Measurements from ENCODE around the gene FADS2.

The FADS2 gene

DNA sequence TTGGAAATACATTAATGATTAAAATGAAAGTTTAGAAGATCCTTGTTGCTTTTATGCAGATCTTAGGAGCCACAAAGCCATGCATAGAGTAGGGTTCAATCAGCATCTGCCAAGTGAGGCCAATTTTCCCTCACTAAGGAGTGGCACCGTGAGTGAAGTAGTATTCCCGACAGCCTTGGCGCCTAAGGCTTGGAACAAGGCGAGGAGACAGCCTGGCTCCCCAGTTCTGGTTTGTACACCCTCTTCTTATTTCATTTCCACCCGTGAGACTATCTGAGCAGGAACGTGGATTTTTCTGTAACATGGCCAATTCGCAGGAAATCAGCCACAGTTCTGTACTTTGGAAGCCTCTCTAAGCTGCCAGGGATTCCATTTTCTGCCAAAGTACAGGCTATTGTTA is 22.6 kb downstream of the FADS2 start:
- DNase-seq = no peak

DNA sequence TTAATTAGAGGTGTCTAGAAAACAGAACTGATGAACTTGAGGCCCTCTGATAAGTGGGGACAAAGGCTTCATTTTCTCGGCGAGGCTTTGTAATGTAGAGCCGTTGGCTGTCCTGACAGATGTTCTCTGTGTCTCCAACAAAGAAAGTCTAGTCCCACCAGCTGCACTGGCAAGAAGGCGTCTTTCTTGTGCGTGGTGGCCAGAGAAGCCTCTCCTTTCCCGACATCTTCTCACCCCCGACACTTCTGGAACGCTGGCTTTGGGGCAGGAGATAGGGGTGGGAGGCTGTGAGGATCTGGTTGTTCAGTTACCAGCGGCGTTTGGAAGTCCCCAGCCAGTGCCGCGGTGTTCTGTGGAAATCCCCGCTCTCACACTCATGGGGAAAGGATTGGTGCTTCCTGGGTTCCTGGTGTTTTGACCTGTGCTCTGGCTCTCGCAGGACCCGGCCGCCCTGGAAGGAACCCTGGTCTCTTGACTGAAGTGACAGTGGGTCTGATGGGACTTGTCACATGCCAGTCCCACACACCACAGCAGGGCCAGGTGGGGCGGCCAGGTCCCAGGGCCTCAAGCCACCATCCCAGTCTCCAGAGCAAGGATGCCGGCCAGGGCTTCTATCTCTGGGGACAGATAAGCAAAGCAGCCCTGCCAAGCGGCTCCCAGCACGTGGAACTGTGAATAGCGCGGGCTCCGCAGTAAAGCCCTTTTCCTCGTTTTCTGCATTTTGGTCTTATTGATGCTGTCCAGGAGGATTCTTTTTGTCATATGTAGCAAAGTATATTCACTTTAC is 23.2 kb downstream of the FADS2 start:
- DNase-seq = no peak

DNA sequence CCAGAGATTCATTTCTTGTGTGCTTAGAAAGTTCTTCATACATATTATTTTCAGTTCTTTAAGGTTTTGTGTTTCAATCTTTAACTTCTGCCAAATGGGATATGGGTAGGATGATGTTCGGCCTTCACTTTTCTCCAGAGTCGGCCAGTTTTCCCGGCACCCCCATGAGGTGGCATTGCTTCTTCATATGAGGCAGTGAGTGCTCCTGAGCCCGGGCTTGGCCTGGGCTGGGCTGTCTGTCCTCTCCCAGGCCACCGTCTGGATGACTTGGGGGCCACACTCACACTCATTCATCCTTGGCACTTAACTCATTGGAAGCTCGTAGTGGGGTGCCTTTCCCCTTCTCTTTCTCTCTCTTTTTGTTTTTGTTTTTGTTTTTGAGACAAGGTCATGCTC is 23.8 kb downstream of the FADS2 start:
- DNase-seq = no peak

DNA sequence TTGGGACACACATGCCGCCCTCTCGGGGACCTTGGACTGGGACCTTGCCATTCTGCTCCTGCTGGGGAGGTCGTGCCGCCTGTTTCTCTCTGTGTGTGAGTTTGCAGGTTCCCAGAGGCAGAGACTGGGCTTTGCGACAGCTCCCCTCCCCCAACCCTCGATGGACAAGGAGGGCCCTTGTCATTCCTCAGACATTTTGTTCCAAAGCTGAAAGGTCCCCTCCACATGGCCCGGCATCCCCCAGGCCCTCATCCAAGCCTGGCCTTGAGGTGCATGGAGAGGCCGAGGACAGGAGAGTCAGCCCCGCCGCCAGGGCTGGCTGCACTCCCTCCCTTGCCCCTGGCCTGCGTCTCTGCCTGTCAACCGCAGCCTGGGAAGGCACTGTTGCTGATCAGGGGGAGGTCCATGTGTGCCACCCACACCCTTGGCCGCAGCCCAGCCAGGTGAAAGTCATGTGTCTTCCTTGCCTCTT is 25.6 kb downstream of the FADS2 start:
- no peak for DNase-seq

DNA sequence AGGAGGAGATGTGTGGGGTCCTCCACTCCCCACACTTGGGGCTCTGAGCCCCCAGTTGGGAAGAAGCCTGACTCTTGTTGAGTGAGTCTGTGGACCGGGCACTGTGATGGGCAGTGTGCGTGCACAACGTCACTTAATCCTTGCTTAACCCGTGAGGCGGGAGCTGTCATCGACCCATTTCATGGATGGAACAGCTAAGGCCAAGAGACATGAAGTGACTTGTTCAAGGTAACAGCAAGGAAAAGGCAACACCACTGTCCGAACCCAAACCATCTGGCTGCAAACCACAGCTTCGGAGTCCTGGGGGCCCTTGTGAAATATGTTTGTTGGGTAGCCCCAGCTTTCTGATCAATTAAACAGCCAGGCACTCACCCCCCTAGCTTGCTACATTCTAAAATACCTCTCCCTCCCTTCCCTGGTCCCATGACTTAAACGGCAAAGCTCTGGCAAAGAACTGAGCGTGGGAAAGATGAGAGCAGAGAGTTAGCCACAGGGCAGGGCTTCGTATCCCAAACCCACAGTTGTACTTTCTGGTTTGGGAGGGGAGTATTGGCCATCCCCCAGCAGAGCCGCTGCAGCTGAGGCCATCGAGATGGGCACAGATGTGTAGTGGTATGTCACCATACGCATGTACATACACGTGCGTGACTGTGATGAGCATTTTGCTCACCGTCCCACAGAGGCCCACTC is 26.3 kb downstream of the FADS2 start:
- DNase-seq = no peak

DNA sequence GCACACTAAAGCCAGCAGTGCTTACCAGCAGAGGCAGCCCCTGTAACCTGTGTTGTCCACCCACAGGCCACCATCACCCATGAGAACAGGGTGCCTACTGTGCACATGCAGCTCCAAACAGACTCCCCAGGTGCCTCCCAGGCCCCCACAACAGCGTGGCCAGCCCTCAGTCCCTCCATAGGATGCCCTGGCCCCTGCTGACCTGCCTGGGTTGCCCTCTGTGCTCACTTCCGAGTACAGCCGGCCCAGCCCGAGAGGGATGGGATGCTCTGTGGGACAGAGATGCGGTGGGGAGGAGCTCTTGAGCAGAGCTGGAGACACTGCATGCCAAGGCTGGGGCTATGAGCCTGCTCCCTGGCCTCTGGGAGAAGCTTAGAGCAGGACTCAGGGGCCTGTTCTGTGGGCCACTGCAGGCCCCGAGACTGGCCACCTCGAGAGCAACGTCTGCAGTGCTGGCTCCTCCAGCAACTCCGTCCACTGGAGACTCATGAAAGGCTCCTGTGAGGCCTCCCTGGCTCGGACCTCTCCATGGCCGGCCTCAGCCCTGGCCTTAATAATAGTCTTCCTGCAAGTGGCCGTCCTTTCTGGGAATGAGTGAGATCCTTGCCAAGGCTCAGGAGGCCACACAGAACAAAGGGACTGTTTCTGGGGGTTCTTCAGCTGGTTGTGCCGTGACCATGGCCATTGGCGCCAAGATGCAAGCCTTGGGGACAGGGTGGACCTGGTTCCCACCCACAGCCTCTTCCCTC is 27.0 kb downstream of the FADS2 start:
- no peak for DNase-seq

DNA sequence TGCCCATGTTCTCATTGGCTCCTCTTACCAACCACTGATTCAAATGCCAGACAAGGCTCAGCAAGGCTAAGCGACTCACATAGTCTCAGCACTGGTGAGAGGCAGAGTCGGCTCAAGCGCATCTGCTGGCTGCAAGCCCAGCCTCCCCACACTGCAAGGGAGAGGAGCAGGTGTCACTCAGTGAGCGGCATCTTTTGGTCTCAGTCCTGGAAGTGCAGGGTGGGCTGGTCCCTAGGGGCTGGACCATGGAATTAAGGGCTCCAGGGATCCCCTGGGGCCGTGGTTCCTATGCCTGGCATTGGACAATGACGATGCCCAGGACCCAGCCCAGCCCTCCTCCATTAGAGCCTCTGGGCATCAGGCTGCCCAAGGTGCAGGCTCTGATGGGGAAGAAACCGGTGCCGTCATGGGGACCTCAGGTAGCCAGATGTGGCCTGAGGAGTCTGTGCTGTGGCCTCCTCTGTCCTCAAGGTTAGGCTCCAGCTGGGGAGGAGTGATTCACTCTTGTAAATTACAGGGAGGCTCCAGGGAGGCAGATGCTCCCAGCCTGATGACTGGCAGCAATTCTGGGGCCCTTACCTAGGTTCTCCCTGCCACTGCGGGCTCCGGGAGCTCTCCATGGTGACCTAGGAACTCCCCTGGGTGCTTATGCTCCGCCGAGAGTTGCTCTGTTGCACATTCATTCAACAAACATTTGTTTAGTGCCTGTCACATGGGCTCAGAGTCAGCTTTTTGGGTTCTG is 28.0 kb downstream of the FADS2 start:
- no peak for DNase-seq

DNA sequence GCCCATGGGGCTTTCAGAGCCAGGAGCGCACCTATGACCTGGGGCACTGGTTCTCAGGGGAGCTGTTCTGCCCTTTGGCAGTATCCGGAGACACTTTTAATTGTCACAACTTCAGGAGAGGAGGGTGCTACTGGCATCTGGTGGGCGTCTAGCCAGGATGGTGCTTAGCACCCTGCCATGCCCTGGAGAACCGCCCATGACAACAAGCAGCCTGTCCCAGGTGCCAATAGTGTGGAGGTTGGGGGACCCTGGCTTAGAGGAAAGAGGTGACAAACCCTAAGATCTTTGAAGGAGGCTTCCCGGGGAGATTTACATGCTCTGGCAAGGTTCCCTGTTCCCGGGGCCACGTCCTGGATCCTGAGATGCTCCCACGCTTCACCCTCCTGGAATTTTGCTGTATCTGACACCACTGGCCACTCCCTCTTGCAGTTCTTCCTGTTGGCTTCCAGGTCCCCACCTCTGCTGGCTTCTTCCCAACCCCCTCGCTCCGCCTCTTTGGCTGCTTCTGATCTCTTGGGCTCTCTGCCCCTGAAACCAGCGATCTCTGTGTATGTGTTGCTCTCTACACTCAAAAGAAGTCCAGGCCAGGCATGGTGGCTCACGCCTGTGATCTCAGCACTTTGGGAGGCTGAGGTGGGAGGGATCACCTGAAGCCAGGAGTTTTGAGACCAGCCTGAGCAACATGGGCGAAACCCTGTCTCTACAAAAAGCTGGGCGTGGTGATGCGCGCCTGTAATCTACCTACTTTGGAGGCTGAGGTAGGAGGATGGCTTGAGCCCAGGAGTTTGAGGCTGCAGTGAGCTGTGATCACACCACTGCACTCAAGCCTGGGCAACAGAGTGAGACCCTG is 32.2 kb downstream of the FADS2 start:
- DNase-seq = no peak

DNA sequence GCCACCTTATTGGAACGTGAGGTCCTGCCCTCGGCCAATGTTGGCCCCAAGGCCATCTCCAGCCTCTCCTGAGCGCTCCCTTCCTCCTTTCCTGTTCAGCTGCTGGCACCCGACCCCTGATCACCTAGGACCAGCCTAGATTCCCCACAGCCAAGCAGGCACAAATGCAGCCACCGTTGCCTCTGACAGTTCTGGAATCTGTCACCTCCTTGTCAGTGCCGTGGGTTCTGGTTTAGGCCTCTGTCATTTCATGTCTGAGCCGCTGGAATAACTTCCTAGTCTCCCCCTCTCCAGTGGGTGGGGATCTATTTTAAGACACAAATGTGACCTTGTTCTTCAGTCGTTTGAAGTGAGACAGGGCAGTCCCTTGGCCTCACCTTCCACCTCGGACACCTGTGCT is 33.5 kb downstream of the FADS2 start:
- DNase-seq = no peak

DNA sequence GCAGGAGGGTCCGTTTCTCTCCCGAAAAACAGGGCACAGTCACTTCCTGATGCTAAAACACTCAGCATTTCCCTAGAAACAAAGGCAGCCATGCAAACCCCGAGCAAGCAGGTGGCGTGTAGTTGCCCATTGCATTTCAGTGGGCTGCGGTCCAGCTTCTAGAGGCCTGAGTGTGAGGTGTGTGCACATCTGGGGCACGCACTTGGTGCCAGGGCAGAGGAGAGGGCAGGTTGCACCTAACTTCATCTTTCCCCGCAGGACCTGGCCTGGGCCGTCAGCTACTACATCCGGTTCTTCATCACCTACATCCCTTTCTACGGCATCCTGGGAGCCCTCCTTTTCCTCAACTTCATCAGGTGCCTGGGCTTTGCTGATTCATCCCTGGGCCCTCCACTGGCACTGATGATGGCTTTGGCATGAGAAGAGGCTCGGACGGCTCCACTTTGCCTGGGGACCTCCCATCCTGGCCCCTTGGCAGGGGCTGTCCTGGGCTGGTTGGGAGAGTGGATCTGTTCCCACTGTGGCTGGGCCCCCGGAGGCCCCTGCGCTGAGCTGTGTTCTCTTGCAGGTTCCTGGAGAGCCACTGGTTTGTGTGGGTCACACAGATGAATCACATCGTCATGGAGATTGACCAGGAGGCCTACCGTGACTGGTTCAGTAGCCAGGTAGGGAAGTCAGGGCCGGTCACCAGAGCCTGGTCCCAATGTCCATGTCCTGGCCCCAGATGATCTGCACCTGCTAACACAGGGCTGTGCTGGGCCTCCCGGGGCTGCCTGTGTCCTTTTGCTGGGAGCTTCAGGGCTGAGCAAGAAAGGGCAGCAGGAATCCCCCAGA is 34.8 kb downstream of the FADS2 start:
- DNase-seq = no peak

DNA sequence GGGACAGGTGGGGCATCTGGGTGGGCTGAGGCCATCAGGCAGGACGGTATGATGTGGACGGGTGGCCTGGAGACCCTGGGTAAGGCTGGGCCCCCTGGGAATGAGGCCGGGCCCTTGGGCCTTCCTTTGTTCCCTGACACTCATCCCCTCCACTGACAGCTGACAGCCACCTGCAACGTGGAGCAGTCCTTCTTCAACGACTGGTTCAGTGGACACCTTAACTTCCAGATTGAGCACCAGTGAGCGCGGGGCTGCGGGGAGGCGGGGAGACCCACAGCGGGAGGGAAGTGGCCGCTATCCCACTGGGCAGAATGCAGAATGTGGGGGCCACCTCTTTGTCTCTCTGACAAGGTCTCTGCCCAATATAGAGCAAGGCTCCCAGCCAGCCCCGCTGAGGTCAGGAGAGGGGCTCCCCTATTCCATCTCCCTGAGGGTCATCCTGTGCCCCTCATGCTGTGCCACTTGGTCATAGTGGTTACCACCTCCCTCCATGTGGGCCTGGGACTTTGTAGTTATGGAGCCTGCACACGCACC is 35.5 kb downstream of the FADS2 start:
- DNase-seq = no peak

DNA sequence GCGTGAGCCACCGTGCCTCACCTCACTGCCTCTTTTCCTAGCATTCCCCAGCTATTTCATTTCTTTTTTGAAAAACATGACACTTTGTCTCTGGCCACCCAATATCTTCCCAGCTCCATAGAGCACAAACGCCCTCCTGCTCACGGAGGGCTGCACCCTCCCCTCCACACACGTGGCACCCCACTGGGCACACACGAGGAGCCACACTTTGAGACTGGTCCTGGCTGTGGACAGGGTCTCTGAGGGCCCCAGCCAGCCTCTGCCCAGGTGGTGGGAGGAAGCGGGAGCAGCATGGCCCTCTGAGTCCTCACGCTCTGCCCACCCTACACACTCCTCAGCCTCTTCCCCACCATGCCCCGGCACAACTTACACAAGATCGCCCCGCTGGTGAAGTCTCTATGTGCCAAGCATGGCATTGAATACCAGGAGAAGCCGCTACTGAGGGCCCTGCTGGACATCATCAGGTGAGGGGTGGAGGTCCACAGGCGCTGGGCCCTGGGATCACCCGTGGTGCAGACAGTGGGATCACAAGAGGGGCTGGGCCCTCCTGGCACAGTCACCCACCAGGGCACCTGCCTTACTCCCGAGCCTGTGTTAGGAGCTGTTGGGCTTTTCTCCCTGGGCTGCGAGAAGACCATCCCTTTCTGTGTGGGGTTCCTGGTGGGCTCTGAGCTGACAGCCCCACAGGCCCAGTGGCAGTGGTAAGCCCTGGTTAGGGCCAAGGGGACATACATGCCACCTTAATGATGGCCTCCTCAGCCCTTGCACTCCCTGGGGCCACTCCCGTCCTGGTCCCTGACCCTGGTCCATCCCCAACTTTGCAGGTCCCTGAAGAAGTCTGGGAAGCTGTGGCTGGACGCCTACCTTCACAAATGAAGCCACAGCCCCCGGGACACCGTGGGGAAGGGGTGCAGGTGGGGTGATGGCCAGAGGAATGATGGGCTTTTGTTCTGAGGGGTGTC is 37.0 kb downstream of the FADS2 start:
- no peak for DNase-seq

DNA sequence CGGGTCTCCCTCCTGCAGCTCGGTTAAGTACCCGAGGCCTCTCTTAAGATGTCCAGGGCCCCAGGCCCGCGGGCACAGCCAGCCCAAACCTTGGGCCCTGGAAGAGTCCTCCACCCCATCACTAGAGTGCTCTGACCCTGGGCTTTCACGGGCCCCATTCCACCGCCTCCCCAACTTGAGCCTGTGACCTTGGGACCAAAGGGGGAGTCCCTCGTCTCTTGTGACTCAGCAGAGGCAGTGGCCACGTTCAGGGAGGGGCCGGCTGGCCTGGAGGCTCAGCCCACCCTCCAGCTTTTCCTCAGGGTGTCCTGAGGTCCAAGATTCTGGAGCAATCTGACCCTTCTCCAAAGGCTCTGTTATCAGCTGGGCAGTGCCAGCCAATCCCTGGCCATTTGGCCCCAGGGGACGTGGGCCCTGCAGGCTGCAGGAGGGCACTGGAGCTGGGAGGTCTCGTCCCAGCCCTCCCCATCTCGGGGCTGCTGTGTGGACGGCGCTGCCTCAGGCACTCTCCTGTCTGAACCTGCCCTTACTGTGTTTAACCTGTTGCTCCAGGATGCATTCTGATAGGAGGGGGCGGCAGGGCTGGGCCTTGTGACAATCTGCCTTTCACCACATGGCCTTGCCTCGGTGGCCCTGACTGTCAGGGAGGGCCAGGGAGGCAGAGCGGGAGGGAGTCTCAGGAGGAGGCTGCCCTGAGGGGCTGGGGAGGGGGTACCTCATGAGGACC is 38.3 kb downstream of the FADS2 start:
- DNase-seq = no peak

DNA sequence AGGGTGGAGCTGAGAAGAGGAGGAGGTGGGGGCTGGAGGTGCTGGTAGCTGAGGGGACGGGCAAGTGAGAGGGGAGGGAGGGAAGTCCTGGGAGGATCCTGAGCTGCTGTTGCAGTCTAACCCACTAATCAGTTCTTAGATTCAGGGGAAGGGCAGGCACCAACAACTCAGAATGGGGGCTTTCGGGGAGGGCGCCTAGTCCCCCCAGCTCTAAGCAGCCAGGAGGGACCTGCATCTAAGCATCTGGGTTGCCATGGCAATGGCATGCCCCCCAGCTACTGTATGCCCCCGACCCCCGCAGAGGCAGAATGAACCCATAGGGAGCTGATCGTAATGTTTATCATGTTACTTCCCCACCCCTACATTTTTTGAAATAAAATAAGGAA is 38.9 kb downstream of the FADS2 start:
- DNase-seq = no peak

DNA sequence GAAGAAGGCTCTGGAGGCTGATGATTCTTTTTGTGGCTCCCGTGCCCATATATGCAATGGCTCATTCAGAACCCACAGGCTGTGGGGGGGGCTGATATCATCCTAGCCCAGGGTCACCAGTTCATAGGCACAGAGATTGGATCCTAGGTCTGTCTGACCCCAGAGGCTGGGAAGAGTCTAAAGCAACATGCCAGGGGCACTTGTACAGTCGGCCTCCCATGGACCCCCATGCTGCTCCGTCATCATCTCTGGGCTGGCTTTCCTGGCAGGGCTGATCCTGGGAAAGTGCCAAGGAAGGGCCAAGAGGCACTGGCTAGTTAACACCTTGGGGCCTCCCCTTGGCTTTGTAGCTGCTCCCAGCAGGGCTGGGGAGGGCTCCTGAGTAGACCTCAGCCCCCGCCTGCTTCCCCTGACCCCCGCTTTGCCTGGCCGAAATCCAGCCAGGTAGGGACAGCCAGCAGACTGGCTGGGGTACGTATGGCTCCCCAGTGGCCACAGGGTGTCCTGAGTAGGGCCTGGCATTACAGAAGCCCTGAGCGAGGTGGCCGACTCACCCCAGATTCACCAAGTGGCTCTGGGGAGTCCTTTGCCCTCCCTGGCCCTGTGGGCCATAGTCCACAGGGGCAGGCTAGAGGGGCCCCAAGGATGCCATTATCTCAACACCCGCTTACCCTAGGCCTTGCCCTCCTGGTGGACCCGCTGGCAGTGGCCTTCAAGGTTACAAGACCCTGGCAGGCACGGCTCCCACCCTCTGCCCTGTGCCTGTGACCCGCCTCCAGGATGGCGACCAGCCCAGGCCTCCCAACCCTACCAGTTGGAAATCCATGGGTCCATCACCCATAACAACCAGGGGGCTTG is 40.7 kb downstream of the FADS2 start:
- DNase-seq = no peak

DNA sequence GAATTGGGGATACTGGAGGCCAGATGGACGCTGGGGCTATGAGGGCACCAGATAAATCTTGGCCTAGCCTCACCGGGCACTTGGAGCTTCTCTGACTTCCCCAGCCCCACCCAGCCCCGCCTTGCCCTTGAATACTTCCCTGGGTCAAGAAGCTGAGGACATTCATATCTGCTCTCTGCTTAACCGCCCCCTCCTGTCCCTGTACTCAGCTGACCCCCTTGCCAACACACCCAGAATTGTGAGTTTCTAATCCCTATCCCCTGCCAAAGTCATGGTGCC is 41.3 kb downstream of the FADS2 start:
- no peak for DNase-seq

DNA sequence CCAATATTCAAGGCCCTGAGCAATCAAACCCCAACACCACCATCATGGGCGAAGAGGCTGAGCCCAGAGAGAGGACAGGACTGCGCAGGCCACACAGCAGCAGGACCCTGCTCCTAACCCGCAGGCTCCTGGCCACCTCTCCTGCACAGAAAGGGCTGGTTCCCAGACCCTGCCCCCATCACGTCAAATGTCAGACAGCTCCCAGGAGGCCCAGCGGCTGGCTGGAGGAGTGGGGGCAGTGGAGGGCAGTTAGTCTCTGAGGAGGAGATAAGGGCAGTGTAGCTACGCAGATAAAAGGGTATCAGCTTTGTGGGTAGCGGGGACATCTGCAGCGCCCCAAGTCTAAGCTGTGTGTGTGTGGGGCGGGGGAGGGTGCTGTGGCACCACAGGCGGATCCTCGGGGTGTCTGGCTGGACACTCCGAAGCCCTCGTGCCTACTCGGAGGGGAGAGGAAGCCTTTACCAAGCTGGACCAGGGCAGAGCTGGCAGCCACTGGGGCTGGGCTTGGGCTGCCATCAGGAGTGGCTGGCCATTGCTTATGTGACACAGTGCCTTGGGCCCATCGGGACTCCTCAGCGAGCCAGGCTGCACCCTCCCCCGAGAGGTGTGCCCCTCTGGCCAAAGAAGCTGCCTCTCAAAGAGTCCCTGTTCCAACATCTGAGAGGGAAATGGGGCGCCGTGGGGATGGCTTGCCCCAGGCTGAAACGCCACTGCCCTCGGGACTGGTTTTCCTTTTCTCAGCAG is 41.8 kb downstream of the FADS2 start:
- DNase-seq = no peak

Data from CD4-positive, alpha-beta T cell treated with Interleukin-4 for 4 hours (primary cell).